ENCODE data around the gene VLDLR.

Gene VLDLR

DNA sequence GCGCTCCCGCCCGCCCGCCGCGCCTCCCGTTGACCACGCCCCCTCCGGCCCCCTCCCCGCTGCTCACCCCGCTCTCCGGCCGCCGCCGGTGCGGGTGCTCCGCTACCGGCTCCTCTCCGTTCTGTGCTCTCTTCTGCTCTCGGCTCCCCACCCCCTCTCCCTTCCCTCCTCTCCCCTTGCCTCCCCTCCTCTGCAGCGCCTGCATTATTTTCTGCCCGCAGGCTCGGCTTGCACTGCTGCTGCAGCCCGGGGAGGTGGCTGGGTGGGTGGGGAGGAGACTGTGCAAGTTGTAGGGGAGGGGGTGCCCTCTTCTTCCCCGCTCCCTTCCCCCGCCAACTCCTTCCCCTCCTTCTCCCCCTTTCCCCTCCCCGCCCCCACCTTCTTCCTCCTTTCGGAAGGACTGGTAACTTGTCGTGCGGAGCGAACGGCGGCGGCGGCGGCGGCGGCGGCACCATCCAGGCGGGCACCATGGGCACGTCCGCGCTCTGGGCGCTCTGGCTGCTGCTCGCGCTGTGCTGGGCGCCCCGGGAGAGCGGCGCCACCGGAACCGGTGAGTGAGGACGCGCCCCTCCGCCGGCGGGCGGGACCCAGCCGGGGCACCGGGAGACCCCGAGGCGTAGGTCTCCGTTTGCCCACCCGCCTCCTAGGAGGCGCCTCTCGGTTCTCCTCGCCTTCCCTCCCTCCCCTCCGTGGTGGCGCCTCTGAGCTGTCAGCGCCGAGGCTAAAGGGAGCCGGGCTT is at the start of gene VLDLR:
VLDLR (plus strand) TSS at position 66 of the 739 bp plus-strand sequence; CDS start at position 469, 403 bp downstream.
- no peak for DNase-seq (ENCODE audit: low read depth in 2 of 2)

DNA sequence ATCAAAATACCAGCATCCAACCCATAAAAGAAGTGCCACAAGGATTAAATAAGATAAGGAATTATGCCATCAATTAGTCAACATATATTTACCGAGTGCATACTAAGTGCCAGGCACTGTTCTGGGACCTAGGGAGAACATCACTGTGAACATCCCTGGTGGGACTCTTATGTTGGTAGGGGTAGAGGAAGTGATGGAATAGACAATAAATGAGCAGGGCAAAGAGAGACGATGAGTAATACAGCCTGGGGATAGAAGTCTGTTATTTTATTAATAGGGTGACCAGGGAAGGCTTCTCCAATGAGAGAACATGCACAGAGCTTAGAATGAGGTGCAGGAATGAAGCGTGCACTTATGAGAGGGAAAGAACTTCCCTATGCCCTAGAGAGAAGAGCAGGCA is 47.4 kb upstream of the VLDLR start:
- DNase-seq (ENCODE audit: low read depth in 2 of 2) = no peak

DNA sequence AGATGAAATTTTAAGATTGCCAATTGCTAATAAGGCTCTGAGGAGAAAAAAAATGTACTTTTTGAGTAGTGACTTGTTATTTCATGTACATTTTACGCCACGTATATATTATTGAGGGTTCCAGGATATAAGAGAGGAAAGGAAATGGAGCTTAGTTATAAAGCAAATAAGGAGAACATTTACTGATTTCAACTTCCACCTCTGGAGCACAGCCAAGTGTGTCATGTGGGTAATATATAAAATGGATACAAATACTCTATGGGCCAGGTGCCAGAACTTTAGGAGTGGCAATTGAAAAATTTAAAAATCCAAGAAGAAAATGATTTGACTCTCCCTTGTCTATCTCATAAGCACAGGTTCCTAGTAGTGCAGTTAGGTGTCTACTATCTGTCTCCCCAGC is 45.0 kb upstream of the VLDLR start:
- no peak for DNase-seq (ENCODE audit: low read depth in 2 of 2)

DNA sequence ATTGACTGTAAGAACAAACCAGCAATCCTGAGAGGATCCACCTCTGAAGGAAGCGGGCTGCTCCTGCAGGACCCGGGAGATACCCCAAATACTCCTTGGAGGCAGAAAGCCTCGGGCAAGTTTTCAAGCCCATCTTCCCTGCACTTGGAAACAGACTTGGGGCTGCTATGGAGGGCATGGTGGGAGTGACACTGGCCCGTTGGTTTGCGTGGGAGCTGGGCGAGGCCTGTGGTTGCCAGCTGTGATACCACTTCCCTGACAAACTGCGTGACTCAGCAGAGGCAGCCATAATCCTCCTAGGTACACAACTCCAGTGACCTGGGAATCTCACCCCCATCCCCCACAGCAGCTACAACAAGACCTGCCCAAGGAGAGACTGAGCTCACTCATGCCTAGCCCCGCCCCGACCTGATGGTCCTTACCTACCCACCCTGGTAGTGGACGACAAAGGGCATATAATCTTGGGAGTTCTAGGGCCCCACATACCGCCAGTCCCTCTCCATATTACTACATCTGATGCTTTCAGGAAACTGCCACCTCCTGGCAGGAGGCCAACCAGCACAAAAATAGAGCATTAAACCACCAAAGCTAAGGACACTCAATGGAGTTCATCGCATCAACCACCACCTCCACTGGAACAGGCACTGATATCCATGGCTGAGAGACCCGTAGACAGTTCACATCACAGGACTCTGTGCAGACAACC is 38.1 kb upstream of the VLDLR start:
- no peak for DNase-seq (ENCODE audit: low read depth in 2 of 2)

DNA sequence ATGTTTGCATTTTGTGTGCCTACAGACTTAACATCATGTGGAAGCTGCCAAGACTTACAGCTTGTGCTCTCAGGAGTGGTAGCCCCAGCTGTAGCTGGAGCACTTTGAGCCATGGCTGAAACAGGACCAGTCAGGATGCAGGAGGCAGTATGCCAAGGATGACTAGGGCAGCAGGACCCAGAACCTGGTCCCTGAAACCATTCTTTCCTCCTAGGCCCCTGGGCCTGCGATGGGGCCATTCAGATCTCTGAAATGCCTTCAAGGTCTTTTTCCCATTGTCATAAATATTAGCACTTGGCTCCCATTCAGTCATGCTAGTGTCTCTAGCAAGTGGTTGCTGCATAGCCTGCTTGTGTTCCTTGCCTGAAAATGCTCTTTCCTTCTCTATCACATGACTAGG is 29.6 kb upstream of the VLDLR start:
- no peak for DNase-seq (ENCODE audit: low read depth in 2 of 2)

DNA sequence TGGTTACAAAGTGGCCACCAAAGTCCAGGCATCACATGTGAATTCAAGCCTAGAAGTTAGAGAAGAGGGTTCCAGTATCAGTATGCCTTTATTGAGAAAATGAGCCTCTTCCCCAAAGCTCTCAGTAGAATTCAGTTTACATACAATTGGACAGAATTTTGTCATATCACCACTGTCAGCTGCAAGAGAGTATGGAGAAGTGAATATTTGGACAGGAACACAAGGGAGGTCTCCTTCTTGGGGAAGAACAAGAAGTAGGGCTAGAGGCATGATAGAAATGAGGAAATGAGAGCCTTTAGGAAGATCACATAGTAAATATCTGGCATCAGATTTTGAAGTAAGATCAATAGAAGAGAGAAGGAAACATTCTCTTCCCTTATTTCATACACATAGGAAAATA is 27.8 kb upstream of the VLDLR start:
- no peak for DNase-seq (ENCODE audit: low read depth in 2 of 2)

DNA sequence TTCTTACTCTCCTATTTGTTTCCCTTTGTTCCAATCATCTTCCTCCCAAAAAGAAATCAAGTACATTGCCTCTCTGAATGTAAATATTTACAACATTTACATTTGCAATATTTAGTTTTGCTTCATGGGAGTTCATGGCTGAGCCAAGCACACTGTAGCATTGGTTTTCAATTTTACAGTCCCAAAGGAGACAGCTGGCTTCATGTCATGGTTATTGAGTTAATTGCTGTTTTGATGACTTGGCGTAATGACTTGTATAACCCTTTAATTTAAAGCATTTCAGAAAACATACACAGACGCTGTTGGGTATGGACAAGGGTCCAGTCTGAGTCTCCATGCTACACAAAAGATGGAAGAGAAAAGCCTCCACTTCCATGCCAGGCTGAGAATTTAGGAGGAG is 25.6 kb upstream of the VLDLR start:
- DNase-seq (ENCODE audit: low read depth in 2 of 2) = no peak

DNA sequence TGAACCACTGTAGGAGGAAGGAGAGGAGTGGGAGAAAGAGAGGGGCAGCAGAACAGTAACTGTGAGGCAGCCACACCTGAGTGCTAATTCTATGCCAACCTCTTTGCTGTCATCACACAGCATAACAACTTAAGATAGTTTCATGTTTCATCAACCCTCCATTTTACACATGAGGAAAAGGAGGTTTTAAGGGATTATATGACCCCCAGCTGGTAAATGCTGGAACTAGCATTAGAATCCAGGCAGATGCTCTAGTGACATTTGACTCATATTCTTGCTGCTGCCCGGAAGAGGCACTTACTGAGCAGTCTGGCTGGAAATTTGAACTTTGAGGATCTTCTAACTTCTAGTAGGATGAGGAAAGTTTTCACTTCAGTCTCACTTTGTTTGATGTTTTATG is 24.1 kb upstream of the VLDLR start:
- no peak for DNase-seq (ENCODE audit: low read depth in 2 of 2)

DNA sequence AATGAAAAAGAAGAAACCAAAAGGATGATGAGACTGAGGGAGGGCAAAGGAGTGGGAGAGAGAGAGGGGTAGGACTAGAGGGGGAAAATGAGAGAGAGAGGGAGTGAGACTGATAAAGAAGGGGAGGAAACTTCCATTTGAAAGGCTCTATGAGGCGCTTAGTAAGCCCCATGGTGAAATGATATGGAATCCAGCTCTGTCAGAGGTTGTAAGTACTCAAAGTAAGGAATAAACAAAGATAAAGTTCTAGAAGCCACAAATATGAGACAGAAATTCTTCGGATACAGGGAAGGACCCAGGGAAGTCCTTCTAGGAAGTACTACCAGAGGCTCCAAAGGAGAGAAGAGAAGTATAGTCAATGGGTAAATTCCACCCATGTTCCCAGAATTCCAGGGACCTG is 21.7 kb upstream of the VLDLR start:
- no peak for DNase-seq (ENCODE audit: low read depth in 2 of 2)

DNA sequence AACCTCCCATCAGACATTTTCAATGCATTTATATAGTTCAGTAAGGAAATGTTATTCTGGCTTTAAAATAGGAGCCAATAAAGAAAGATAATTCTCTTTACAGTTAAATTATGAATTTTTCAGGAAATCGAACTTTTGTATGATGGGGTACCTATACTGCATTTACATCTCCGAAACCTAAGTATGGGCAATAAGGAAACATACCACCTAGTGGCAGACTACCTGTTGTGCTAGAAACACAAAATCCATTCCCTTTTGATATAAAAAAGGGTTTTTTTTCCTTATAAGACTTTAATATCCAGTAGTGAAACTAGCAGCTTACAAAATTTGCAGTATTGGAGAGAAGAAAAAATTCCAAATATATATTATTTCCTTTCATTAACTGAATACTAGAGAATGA is 21.3 kb upstream of the VLDLR start:
- no peak for DNase-seq (ENCODE audit: low read depth in 2 of 2)

DNA sequence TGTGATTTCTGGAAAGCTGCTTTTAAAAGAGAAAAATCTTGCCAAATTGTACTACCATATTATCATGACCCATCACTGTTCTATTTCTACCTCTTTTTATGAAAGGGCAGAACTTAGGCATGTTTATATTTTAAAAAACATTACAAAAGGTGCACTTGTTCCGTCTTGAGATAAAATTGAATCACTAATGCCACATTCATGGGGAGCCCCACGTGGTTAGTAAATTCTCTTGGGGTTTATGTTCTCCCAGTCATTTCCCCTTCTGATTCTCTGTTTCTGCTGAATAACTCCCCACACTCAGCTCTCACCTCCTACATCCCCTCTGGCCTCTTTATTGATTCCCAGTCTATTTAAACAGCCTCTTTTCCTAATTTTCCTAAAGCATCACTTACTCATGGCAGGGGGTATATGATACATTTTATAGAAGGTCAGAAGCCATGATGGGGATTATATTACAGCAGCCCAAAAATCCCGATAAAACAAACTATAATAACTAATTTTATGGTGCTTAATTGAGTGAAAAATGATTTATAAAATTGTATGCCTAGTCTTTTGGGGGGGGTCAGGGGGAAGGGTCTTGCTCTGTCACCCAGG is 19.7 kb upstream of the VLDLR start:
- DNase-seq (ENCODE audit: low read depth in 2 of 2) = no peak

DNA sequence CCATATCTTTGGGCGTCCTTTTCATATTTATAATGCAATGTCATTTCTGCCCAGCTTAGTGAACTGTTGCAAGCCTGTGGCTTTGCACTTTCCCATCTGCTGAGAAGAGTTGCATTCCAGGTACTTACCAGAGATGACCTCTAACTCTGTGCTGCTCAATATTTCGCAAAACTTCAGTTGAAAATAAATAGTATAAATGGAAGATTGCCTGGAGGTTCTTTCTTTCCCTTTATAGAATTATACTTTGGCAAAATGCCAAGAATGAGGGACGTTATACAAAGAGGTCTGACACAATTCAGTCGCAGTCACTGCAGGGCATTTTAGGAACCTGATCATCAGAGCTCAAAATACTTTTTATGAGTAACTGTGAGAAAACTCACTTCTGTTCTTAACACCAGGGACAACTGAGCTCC is 18.9 kb upstream of the VLDLR start:
- DNase-seq (ENCODE audit: low read depth in 2 of 2) = no peak

DNA sequence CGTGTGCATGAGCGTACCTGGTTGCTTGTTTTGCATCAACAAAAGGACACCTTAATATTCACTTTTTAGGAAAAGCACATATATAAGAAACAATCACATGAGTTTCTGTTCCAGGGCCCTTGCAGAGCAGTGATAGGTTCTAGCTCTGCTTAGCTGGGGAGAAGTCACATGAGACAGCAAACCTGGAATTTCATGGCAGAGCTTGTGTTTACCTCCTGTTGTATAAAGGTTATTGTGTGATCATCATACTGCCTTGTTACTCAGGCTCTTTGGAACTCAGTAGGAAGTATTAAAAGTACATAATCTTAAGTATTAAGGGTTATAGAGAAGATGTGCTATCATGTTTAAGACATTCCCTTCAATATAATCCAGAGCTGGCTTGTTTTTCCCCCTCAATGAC is 18.0 kb upstream of the VLDLR start:
- no peak for DNase-seq (ENCODE audit: low read depth in 2 of 2)

DNA sequence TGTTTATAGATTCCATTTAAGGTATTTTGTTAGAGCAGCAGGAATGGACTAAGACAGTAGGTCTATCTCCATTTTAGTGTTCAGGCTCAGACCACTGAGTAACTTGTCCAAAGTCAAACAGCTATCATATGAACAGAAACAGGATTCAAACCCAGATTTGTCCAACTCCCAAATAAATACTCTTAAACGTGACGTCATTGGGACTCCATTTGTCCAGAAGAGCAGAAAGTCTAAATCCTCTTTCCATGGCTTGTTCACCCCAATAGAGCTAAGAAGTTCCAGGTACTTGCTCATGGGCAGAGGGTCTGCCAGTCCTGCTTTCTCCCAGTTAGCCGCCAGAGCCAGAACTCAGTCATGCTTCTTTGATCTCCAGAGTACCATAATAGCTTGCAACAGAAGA is 16.3 kb upstream of the VLDLR start:
- no peak for DNase-seq (ENCODE audit: low read depth in 2 of 2)

DNA sequence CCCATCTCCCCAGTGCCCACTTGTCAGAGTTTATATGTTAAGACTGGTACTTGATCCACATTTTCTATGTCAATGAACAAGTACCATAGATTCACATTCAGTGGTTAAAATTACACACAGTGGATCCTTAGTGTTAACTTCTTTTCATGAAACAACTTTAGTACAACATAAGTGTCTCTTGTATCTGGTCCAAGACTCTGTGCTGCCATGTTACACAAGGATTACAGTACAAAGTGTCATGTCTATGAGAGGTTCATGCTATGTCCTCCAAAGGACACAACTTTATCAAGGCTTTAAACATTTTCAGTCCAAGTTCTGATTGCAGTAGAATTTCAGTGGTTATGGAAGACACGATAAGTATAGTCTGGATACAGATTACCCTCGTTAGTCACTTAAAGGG is 13.3 kb upstream of the VLDLR start:
- no peak for DNase-seq (ENCODE audit: low read depth in 2 of 2)

DNA sequence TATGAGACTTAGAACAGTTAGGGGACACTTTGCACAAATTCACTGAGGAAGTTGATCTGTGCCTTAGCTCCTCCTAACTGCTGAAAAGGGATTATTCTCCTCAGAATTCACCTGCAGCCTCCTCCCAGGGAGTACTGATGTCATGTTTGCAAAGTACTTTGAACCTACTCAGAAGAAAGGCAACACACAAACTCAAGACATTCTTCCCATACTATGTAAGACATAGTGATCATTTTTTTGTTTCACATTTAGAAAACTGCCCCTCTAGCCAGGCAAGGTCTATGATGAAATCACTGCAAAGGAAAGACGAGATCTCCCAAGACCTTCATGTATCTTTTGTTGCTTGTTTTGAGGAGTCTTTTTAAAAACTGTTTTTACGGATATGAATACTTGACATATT is 10.6 kb upstream of the VLDLR start:
- no peak for DNase-seq (ENCODE audit: low read depth in 2 of 2)

DNA sequence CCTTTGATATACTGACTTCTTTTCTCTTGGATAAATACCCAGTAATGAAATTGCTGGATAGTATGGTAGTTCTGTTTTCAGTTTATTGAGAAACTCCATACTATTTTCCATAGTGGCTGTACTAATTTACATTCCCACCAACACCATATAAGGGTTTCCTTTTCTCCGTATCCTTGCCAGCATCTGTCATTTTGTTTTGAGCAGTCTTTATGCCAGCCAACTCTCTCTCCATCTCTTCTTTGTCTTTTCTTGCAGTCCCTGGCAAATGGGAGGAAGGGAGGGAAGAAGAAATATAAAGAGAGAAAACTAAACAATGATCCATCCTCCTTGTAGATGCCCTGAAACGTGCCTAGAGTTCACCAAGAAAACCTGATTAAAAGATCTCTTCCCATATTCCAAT is 9.6 kb upstream of the VLDLR start:
- DNase-seq (ENCODE audit: low read depth in 2 of 2) = no peak

DNA sequence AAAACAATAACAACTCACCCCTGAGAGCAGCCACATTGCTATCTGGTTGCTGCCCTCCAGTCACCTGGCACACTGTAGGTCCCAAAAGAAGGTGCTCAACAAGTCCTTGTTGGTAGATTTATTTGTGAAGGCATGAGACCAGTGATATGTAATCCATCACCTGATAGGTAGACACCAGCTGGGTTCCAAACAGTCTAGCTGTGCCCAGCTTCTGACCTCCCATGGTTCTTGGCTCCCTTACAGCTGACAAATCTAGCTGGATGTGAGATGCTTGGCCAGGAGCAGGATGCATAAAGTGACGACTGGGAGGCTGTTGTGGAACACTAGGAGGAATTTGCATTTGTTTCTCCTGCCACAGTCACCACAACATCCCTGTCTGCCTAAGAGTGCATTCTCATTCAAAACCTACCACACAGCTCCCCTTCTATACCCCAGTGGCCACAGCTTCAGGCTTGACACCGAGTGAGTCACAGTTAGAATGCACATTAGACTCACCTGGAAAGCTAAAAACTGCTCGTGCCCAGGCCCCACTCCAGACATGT is 7.8 kb upstream of the VLDLR start:
- no peak for DNase-seq (ENCODE audit: low read depth in 2 of 2)

DNA sequence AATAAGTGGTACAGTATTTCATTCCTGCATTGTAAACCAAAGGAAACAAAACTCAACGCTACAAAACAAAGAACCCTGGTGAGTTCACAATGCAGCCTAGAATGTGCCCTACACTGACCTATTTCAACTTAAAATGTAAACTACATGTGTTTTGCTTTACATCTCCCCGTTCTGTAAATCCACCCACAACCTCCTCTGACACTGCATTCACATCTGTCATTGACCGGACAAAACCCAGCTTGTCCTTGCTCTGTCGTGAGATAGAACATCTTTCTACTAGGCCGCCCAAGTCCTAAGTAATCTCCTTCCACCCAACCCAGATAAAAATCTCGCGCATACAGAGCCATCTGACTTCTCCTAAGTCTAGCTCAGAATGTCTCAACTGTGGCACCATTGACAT is 6.1 kb upstream of the VLDLR start:
- no peak for DNase-seq (ENCODE audit: low read depth in 2 of 2)

DNA sequence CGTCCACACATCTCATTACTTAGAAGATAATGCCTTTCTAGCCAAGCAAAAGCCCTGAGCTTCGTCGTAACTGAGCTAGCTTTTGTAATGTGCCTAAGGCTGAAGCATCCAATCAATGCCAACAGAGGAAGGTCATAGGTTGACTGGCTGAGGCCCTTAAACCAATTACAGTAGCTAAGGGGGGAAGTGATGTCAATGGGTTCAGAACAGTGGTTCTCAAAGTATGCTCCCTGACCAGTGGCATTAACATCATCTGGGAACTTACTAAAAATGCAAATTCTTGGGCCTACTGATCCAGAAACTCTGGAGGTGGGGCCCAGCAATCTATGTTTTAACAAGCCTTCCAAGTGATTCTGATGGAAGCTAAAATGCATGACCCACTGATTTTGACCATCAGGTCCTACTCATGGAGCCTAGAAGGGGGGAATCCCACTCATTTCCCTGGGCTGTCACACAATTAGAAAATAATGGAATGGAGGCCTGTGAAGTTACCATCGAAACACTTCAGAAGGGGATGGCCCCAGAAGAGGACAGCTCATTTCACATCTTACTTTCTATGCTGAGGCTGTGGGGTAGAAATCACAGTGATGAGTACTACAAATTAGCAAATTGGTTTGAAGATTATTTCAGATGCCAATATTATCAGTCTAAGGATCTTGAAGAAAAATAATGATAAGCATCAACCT is 4.8 kb upstream of the VLDLR start:
- DNase-seq (ENCODE audit: low read depth in 2 of 2) = no peak

DNA sequence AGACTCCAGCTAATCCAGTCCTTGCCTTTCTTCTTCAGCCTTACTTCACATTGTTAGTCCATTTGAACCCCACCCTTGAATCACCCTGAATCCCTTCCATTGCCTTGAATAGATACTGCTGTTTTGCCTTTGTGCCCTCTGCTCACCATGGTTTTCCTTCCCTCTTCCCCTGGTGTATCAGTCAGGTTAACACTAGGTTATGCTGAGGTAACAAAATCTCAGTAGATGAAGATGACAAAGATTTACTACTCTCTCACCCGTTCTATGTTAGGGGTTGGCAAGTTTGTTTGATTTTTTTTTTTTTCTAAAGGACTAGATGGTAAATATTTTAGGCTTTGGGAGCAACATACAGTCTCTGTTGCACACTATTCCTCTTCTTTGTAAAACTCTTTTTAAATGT is 3.3 kb upstream of the VLDLR start:
- DNase-seq (ENCODE audit: low read depth in 2 of 2) = no peak

DNA sequence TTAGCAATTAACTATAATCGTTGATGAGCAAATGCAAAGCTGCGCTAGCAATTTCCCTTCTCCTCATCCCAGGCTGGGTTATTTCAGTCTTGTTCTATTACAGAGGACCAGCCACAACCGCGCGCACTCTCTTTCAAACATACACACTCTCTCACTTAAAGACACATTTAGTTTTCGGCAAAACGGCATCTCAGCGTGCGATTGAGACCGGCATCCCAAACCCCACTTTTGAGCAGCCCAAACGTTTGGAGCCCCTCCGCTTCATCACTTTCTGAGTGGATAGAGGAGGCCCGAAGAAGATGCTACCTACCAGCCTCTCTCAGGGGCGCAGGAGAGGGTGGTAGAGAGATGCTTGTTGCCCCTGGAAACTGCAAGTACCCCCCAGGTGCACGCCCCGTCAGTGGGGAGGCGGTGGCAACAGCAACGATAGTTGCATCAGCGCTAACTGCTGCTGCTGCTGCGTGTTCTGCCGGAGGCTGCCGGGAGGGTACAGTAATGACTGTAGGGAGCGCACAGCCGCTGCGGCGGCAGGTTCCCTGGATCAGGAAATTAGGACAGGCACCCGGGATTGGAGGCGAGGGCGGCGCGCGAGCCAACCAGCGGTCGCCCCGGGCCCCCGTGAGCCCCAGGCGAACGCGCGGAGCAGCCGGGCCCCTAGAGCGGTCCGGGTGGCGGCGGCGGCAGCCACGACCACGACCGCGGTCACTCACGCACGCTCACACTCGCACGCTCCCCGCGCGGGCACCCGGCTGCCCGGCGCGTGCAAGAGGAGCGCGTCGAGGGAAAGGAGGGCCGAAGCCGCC is 467 bp upstream of the VLDLR start:
- DNase-seq (ENCODE audit: low read depth in 2 of 2) = no peak
